SK-N-MC (cell line): ENCODE data around the gene NHLH2.

ENCODE experiments used
- DNase-seq: peaks from one replicate; pipeline ENCODE4 v3.0.0-alpha.2; 2011; ENCODE audit warnings: low read depth, low spot score
- H3K27ac ChIP-seq: fragments of 200-600 bp; sonication (generic); 2 replicates; pipeline ENCODE4 v1.5.1; 2016; ENCODE audit warnings: mixed run types
- H3K36me3 ChIP-seq: fragments of 200-600 bp; sonication (generic); 2 replicates; pipeline ENCODE4 v1.6.1; 2017; ENCODE audit warnings: antibody characterized with exemption, low read length, mixed read lengths; ENCODE audit not compliant: insufficient read depth
- H3K4me3 ChIP-seq: fragments of 200-600 bp; sonication (generic); 2 replicates; pipeline ENCODE4 v1.5.1; 2016
- H3K9ac ChIP-seq: fragments of 200-600 bp; sonication (generic); 2 replicates; pipeline ENCODE4 v1.8.0; 2017; ENCODE audit warnings: mixed run types, mixed read lengths; ENCODE audit not compliant: insufficient read length
- H3K9me3 ChIP-seq: fragments of 200-600 bp; sonication (generic); 2 replicates; pipeline ENCODE4 v1.6.1; 2017; ENCODE audit warnings: low read depth, mild to moderate bottlenecking, antibody characterized with exemption, low read length, moderate library complexity, mixed read lengths
- EZH2 ChIP-seq: fragments of 200-600 bp; sonication (generic); IDR thresholded peaks from one replicate; pipeline ENCODE4 v1.6.1; 2017; ENCODE audit warnings: antibody characterized with exemption
- FOXP2 ChIP-seq: optimal IDR thresholded peaks from 2 replicates; pipeline ENCODE3; 2011; ENCODE audit warnings: mild to moderate bottlenecking, moderate library complexity; ENCODE audit not compliant: insufficient read depth; ENCODE audit errors: extremely low read length, control extremely low read depth
- POLR2AphosphoS5 ChIP-seq: IDR thresholded peaks from 2 replicates; pipeline ENCODE4 v1.6.1; 2012; ENCODE audit warnings: mild to moderate bottlenecking, low read depth, low read length, borderline replicate concordance

Gene NHLH2

GRCh38 chr1:115840605-115841460 is at the start of gene NHLH2:
Gene NHLH2, minus strand, starts transcription at chr1:115841126. Its CDS starts 2,754 bp downstream, at chr1:115838372.
- Histone ChIP-seq H3K36me3 (no peaks in the 10 kb centered on the region), H3K27ac (no peak within 1 kb of the TSS), H3K9ac (peak within 1 kb of the TSS; percentile 9), H3K4me3 (peak within 1 kb of the TSS; percentile 61), H3K9me3 (no peaks in the 10 kb centered on the region)
- no peak for TF ChIP-seq EZH2
- TF ChIP-seq FOXP2: no peak
- no peak for TF ChIP-seq POLR2AphosphoS5
- DNase-seq: no peak

- TF ChIP-seq FOXP2: no peak
- TF ChIP-seq EZH2: no peak
- no peak for TF ChIP-seq POLR2AphosphoS5
- no peak for DNase-seq
- H3K36me3 ChIP-seq: no peaks in the 10 kb centered on the region
- H3K27ac ChIP-seq: no peak overlapping the region
- H3K4me3 ChIP-seq: no peak overlapping the region
- no peaks in the 10 kb centered on the region for H3K9me3 ChIP-seq
- no peak overlapping the region for H3K9ac ChIP-seq
These were observed 49.7 kb upstream of the NHLH2 start for GRCh38 chr1:115890580-115890979.

GRCh38 chr1:115888976-115889375 is 48.0 kb upstream of the NHLH2 start:
- no peak for DNase-seq
- no peaks in the 10 kb centered on the region for H3K36me3 ChIP-seq
- TF ChIP-seq FOXP2 (no peak), POLR2AphosphoS5 (no peak), EZH2 (no peak)
- H3K9me3 ChIP-seq: no peaks in the 10 kb centered on the region
- no peak overlapping the region for H3K9ac ChIP-seq
- H3K4me3 ChIP-seq: no peak overlapping the region
- H3K27ac ChIP-seq: no peak overlapping the region

GRCh38 chr1:115882913-115883902 is 42.3 kb upstream of the NHLH2 start:
- no peak overlapping the region for H3K4me3 ChIP-seq
- DNase-seq: no peak
- no peaks in the 10 kb centered on the region for H3K36me3 ChIP-seq
- TF ChIP-seq EZH2 (no peak), POLR2AphosphoS5 (no peak), FOXP2 (no peak)
- H3K9me3 ChIP-seq: no peaks in the 10 kb centered on the region
- no peak overlapping the region for H3K27ac ChIP-seq
- H3K9ac ChIP-seq: no peak overlapping the region

- Histone ChIP-seq H3K9me3 (no peaks in the 10 kb centered on the region), H3K9ac (no peak overlapping the region), H3K4me3 (no peak overlapping the region), H3K36me3 (no peaks in the 10 kb centered on the region), H3K27ac (no peak overlapping the region)
- no peak for DNase-seq
- TF ChIP-seq EZH2 (no peak), POLR2AphosphoS5 (no peak), FOXP2 (no peak)
These were observed 40.2 kb upstream of the NHLH2 start for GRCh38 chr1:115880981-115881672.

GRCh38 chr1:115879977-115880376 is 39.1 kb upstream of the NHLH2 start:
- no peak overlapping the region for H3K27ac ChIP-seq
- TF ChIP-seq POLR2AphosphoS5 (no peak), EZH2 (no peak), FOXP2 (no peak)
- no peak for DNase-seq
- H3K4me3 ChIP-seq: no peak overlapping the region
- H3K9me3 ChIP-seq: no peaks in the 10 kb centered on the region
- no peaks in the 10 kb centered on the region for H3K36me3 ChIP-seq
- no peak overlapping the region for H3K9ac ChIP-seq

- no peak overlapping the region for H3K27ac ChIP-seq
- no peak for DNase-seq
These were observed 36.6 kb upstream of the NHLH2 start for GRCh38 chr1:115877511-115877910.

More at GRCh38 chr1:115877511-115877910, 36.6 kb upstream of the NHLH2 start:
- TF ChIP-seq POLR2AphosphoS5: no peak
- no peak for TF ChIP-seq EZH2
- no peak for TF ChIP-seq FOXP2
- Histone ChIP-seq H3K9me3 (no peaks in the 10 kb centered on the region), H3K4me3 (no peak overlapping the region), H3K9ac (no peak overlapping the region), H3K36me3 (no peaks in the 10 kb centered on the region)
